NCI-H1105 treated with DMSO at 0.1 percent for 48 hours (cell line): ENCODE data around the gene NRXN3.

Source experiments
- DNase-seq: peaks from one replicate; lab custom pipeline; 2025; lab: John Stamatoyannopoulos, UW

NRXN3 gene

GRCh38 chr14:79363291-79363690 lies 1193.1 kb downstream of the NRXN3 start:
- DNase-seq: peak; percentile 14

- no peak for DNase-seq
Observed at GRCh38 chr14:79369359-79370332, 1199.5 kb downstream of the NRXN3 start.

GRCh38 chr14:79370969-79371368 lies 1200.8 kb downstream of the NRXN3 start:
- DNase-seq: no peak

- peak; percentile 47 for DNase-seq
Observed at GRCh38 chr14:79373451-79373850, 1203.3 kb downstream of the NRXN3 start.

GRCh38 chr14:79375356-79375755 lies 1205.2 kb downstream of the NRXN3 start:
- no peak for DNase-seq

- DNase-seq: no peak
Observed at GRCh38 chr14:79376557-79376956, 1206.4 kb downstream of the NRXN3 start.

- DNase-seq: no peak
Observed at GRCh38 chr14:79378020-79378419, 1207.8 kb downstream of the NRXN3 start.

GRCh38 chr14:79379266-79379665 lies 1209.1 kb downstream of the NRXN3 start:
- DNase-seq: no peak

- no peak for DNase-seq
Observed at GRCh38 chr14:79383031-79383430, 1212.9 kb downstream of the NRXN3 start.

GRCh38 chr14:79383475-79383874 lies 1213.3 kb downstream of the NRXN3 start:
- no peak for DNase-seq

- no peak for DNase-seq
Observed at GRCh38 chr14:79395061-79395460, 1224.9 kb downstream of the NRXN3 start.

- peak; percentile 21 for DNase-seq
Observed at GRCh38 chr14:79404874-79405511, 1234.8 kb downstream of the NRXN3 start.

- DNase-seq: no peak
Observed at GRCh38 chr14:79405512-79405910, 1235.3 kb downstream of the NRXN3 start.

- DNase-seq: no peak
Observed at GRCh38 chr14:79407572-79407971, 1237.4 kb downstream of the NRXN3 start.

GRCh38 chr14:79408696-79409095 lies 1238.5 kb downstream of the NRXN3 start:
- no peak for DNase-seq

- DNase-seq: no peak
Observed at GRCh38 chr14:79411403-79412174, 1241.4 kb downstream of the NRXN3 start.

- no peak for DNase-seq
Observed at GRCh38 chr14:79412822-79413221, 1242.6 kb downstream of the NRXN3 start.

GRCh38 chr14:79413734-79414428 lies 1243.7 kb downstream of the NRXN3 start:
- no peak for DNase-seq

GRCh38 chr14:79415726-79416125 lies 1245.6 kb downstream of the NRXN3 start:
- DNase-seq: no peak

- no peak for DNase-seq
Observed at GRCh38 chr14:79417961-79418360, 1247.8 kb downstream of the NRXN3 start.

GRCh38 chr14:79418649-79419415 lies 1248.7 kb downstream of the NRXN3 start:
- no peak for DNase-seq
